ENCODE results near the gene SEMA5A.

SEMA5A gene

GRCh38 chr5:9343146-9343850 lies 202.6 kb downstream of the SEMA5A start:
- TF ChIP-seq ZNF10 (tag by site-specific recombination; IDR thresholded peaks at IDR 0.05), result no peak
- TF ChIP-seq KLF17 (tag by site-specific recombination; IDR thresholded peaks at IDR 0.05), result no peak
- no peak for TF ChIP-seq ZSCAN23 (tag by site-specific recombination; IDR thresholded peaks at IDR 0.05)
- TF ChIP-seq ZNF223 (tag by site-specific recombination; IDR thresholded peaks at IDR 0.05), result no peak
- no peak for TF ChIP-seq GLI2 (tag by site-specific recombination; IDR thresholded peaks at IDR 0.05; ENCODE audit: borderline replicate concordance, low read depth)
- TF ChIP-seq, protein P1, sequence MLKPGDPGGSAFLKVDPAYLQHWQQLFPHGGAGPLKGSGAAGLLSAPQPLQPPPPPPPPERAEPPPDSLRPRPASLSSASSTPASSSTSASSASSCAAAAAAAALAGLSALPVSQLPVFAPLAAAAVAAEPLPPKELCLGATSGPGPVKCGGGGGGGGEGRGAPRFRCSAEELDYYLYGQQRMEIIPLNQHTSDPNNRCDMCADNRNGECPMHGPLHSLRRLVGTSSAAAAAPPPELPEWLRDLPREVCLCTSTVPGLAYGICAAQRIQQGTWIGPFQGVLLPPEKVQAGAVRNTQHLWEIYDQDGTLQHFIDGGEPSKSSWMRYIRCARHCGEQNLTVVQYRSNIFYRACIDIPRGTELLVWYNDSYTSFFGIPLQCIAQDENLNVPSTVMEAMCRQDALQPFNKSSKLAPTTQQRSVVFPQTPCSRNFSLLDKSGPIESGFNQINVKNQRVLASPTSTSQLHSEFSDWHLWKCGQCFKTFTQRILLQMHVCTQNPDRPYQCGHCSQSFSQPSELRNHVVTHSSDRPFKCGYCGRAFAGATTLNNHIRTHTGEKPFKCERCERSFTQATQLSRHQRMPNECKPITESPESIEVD (tag by site-specific recombination; IDR thresholded peaks at IDR 0.05), result no peak
- no peak for TF ChIP-seq ZNF24 (tag by site-specific recombination; IDR thresholded peaks at IDR 0.05)
- TF ChIP-seq SCRT1 (tag by site-specific recombination; IDR thresholded peaks at IDR 0.05; ENCODE audit: borderline replicate concordance), result no peak
- TF ChIP-seq ZNF48 (tag by site-specific recombination; IDR thresholded peaks at IDR 0.05), result no peak
- no peak for TF ChIP-seq PBX3 (CRISPR knock-in tag; IDR thresholded peaks at IDR 0.05)
- TF ChIP-seq ZBTB8A (tag by site-specific recombination; IDR thresholded peaks at IDR 0.05), result no peak
- TF ChIP-seq ZNF530 (tag by site-specific recombination; IDR thresholded peaks at IDR 0.05; ENCODE audit: low read depth), result no peak
- TF ChIP-seq ZNF214 (tag by site-specific recombination; IDR thresholded peaks at IDR 0.05; ENCODE audit: borderline replicate concordance), result no peak
- TF ChIP-seq PRDM4 (tag by site-specific recombination; IDR thresholded peaks at IDR 0.05), result no peak
- TF ChIP-seq OSR2 (tag by site-specific recombination; IDR thresholded peaks at IDR 0.05), result no peak
- no peak for TF ChIP-seq ZNF37A (tag by site-specific recombination; IDR thresholded peaks at IDR 0.05)
- Histone ChIP-seq H3K36me3 (ENCODE audit: control insufficient read depth in 2 of 2, insufficient read depth in 1 of 2, low read length in 2 of 2) (no peaks in the 10 kb centered on the region), H3K4me3 (ENCODE audit: low read depth, low read length) (no peak overlapping the region), H3K4me1 (ENCODE audit: control insufficient read depth, insufficient read depth, low read length) (peaks cover under 1% of the 10 kb centered on the region; the same call in 1 of the 2 replicates), H3K27ac (ENCODE audit: extremely low read depth, low read depth, low read length) (no peak overlapping the region), H3K9me3 (ENCODE audit: control insufficient read depth, insufficient read depth, low read depth, low read length) (no peaks in the 10 kb centered on the region)
- ChIA-PET CTCF (interaction anchor here (0.6 to 1.8 kb wide), 4 partner anchors 18 to 201 kb away, joined by 4 to 9 read pairs (median 4); no protein-coding TSS in a partner anchor), POLR2A (no interaction called here)

GRCh38 chr5:9342161-9342787 lies 203.6 kb downstream of the SEMA5A start:
- Histone ChIP-seq H3K4me1 (ENCODE audit: control insufficient read depth, insufficient read depth, low read length) (no peaks in the 10 kb centered on the region), H3K4me3 (ENCODE audit: low read depth, low read length) (no peak overlapping the region), H3K27ac (ENCODE audit: extremely low read depth, low read depth, low read length) (no peak overlapping the region), H3K9me3 (ENCODE audit: control insufficient read depth, insufficient read depth, low read depth, low read length) (no peaks in the 10 kb centered on the region), H3K36me3 (ENCODE audit: control insufficient read depth in 2 of 2, insufficient read depth in 1 of 2, low read length in 2 of 2) (no peaks in the 10 kb centered on the region)
- POLR2A ChIA-PET, result no interaction called here
- CTCF ChIA-PET, result interaction anchor here (1.4 to 1.6 kb wide), 2 partner anchors 20 to 202 kb away, joined by 4 read pairs; no protein-coding TSS in a partner anchor
- TF ChIP-seq ZSCAN16 (tag by site-specific recombination; IDR thresholded peaks at IDR 0.05) (no peak), ZNF175 (tag by site-specific recombination; IDR thresholded peaks at IDR 0.05) (no peak), ZBTB17 (tag by site-specific recombination; IDR thresholded peaks at IDR 0.05) (no peak), ZNF16 (tag by site-specific recombination; IDR thresholded peaks at IDR 0.05; ENCODE audit: low read depth) (no peak), KLF10 (tag by site-specific recombination; IDR thresholded peaks at IDR 0.05) (no peak), YY1 (tag by site-specific recombination; IDR thresholded peaks at IDR 0.05) (no peak), ZNF600 (tag by site-specific recombination; IDR thresholded peaks at IDR 0.05) (no peak), PRDM1 (tag by site-specific recombination; IDR thresholded peaks at IDR 0.05) (no peak), ZNF174 (tag by site-specific recombination; IDR thresholded peaks at IDR 0.05) (no peak), ZNF140 (tag by site-specific recombination; IDR thresholded peaks at IDR 0.05) (no peak), YY2 (tag by site-specific recombination; IDR thresholded peaks at IDR 0.05) (no peak), FEZF1 (tag by site-specific recombination; IDR thresholded peaks at IDR 0.05) (no peak), PBX3 (CRISPR knock-in tag; IDR thresholded peaks at IDR 0.05) (no peak), ZBTB8A (tag by site-specific recombination; IDR thresholded peaks at IDR 0.05) (no peak)
